VCaP (cell line): ENCODE results near the gene ZNF160.
"Not testable (repeated sequence)": the region's sequence is repeated elsewhere in the genome, so short reads cannot be mapped to it uniquely, and the experiment has no call there.

Source experiments
- H3K27ac ChIP-seq: fragments of 450-650 bp; 2 replicates; pipeline ENCODE4 v1.5.1; 2017
- TF ChIP-seq, protein P1 (sequence below): fragments of 450-650 bp; conservative IDR thresholded peaks from 2 replicates; pipeline ENCODE4 v1.5.1; 2017; ENCODE audit warnings: mild to moderate bottlenecking, moderate library complexity

ZNF160 gene

GRCh38 chr19:53101518-53101917 lies 1.7 kb downstream of the ZNF160 start:
- TF ChIP-seq, protein P1, sequence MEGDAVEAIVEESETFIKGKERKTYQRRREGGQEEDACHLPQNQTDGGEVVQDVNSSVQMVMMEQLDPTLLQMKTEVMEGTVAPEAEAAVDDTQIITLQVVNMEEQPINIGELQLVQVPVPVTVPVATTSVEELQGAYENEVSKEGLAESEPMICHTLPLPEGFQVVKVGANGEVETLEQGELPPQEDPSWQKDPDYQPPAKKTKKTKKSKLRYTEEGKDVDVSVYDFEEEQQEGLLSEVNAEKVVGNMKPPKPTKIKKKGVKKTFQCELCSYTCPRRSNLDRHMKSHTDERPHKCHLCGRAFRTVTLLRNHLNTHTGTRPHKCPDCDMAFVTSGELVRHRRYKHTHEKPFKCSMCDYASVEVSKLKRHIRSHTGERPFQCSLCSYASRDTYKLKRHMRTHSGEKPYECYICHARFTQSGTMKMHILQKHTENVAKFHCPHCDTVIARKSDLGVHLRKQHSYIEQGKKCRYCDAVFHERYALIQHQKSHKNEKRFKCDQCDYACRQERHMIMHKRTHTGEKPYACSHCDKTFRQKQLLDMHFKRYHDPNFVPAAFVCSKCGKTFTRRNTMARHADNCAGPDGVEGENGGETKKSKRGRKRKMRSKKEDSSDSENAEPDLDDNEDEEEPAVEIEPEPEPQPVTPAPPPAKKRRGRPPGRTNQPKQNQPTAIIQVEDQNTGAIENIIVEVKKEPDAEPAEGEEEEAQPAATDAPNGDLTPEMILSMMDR = no peak
- H3K27ac ChIP-seq = peak overlapping the region; percentile 92

GRCh38 chr19:53098570-53098969 lies 4.7 kb downstream of the ZNF160 start:
- not testable (repeated sequence) for H3K27ac ChIP-seq

DNA sequence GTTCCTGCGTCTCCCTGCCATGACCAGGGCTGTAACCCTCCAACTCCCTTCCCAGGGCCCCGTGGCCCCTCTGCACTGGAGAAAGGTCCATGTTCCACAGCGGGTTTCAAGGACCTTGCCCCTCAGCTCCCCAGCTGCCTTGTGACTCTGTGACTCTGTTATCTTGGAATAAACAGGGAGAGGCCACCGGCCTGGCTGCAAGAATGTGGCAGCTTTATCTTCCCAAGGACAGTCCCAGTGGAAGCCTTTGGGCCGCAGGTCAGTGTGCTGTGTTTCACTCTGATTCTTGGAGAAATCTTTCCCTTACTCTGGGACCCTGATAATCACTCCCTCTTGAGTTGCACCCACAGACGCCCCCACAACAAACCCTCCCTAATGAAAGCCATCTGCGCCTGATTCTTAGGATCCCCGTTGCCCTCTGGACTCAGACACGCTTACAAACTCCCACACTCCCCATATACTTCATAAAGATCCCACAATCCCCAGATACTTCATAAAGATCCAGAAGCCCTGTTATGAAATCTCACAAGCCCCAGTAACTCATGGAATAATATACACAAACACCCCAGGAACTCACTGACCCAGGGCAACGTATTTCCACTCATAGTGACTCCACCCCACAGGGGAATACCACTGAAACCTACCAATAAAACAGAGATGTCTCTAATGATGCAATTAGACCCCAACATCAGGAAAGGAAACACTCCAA lies 6.1 kb downstream of the ZNF160 start:
- not testable (repeated sequence) for H3K27ac ChIP-seq

DNA sequence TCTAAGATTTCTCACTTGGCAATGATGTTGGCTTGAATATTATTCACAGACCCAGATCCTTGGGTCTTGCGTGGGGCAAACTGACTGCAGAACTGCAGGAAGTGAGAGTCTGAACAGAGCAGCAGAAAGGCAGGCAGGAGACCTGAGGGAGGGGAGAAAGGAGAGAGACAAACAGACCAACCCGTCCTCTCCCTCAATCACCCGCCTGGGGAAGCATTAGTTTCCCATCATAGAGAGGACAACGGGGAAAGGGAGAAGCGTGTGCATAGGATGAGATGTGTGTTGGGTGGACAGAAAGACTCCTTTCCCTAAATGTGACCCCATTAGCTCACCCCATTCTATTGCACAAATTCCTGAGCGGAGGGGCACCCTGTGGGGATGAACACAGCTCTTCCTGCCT lies 6.6 kb downstream of the ZNF160 start:
- not testable (repeated sequence) for H3K27ac ChIP-seq

DNA sequence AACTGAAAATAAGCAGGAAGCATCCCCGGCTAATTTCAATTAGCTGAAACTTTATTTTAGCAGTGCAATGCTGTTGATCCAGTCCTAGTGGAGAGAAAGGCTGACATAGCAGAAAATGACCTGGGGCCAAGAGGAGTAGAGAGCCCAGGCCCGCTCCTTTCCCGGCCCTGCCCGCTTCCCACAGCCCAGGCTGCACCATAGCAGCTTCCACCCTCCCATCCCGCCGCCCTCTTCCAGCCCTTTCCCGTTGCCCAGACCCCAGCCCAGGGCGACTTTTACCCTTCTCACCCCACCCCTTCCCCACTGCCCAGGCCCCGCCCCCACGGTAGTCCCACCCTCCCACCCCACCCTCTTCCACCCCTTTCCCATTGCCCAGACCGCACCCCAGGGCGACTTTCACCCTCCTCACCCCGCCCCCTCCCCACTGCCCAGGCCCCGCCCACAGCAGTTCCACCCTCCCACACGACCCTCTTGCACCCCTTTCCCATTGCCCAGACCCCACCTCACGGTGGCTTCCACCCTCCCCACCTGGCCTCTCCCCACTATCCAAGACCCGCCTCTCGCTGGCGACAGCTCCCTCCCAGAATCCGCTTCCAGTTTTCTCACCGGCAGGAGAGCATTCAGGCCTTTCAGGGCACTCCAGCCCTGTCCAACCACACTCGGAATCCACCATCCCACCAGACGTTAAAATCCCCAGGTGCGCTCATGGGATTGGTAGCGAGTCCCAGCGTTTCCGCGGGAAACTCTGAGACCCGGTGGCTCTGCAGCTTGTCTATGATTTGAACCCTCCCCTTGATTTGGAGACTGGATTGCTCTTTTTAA lies 8.3 kb downstream of the ZNF160 start:
- no peak overlapping the region for H3K27ac ChIP-seq
- TF ChIP-seq, protein P1 = no peak

DNA sequence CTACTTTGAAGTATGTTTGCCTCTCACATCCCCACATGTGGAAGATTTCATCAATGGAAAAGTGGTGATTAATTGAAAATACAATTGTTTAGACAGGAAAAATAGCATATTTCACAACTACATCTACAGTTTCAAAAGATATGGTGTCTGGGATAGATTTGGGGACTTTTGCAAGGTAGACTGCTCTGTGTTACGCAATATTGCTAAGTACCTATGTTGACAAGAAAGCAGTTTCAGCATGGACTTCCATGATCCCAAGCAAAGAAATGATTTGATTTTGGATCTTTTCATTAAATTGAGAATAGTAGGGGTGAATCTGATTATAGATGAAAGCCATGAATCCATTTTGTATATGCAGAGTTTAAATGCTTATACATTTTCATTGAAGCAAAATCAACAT lies 10.5 kb downstream of the ZNF160 start:
- TF ChIP-seq, protein P1 = no peak
- no peak overlapping the region for H3K27ac ChIP-seq

- TF ChIP-seq, protein P1 = no peak
- no peak overlapping the region for H3K27ac ChIP-seq
These were observed 11.6 kb downstream of the ZNF160 start for GRCh38 chr19:53091413-53092254.

DNA sequence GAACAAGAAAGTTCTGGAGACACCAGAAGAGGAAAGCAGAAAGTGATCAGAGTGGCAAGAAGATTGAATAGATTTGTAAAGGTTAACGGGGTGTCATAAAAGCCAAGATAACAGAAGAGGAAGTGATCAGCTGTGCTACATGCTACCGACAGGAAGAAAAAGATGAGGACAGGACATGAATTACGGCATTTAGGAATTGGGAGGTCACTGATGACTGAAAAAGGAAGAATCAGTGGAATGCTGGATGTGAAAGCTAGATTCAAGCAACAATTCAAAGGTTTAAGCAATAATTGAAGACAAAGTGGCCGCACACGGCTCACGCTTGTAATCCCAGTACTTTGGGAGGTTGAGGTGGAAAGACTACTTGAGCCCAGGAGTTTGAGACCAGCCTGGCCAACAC lies 15.1 kb downstream of the ZNF160 start:
- TF ChIP-seq, protein P1 = no peak

More for the DNA sequence above, 15.1 kb downstream of the ZNF160 start:
- H3K27ac ChIP-seq = no peak overlapping the region
